CD14-positive monocyte (primary cell): ENCODE measurements around the gene CREB3L4. TPM values are rescaled to one million over a fixed set of nuclear protein-coding genes. Genes with fewer than 3 reads are reported as not detected.

Experiments used
- DNase-seq, 3 donors: peaks; one replicate each; pipeline ENCODE4 v3.0.0-alpha.2; 2011 to 2022
- H2AFZ ChIP-seq: 2 replicates; pipeline ENCODE4 v1.6.0; 2012; ENCODE audit warnings: mild to moderate bottlenecking, low read depth, low read length, inconsistent platforms; ENCODE audit not compliant: insufficient read depth, poor library complexity, severe bottlenecking
- H3K27ac ChIP-seq, 2 donors: 1 replicate in 1 of 2; 2 replicates in 1 of 2; pipeline ENCODE4 v1.5.1; 2012 to 2013; ENCODE audit warnings: low read length in 2 of 2, control low read depth in 1 of 2, inconsistent platforms in 1 of 2, low read depth in 1 of 2, mild to moderate bottlenecking in 1 of 2
- H3K27me3 ChIP-seq, 2 donors: one replicate each; pipeline versions ENCODE4 v1.6.0 to v1.6.1; 2011 to 2013; ENCODE audit warnings: low read length in 2 of 2; ENCODE audit not compliant: control insufficient read depth in 2 of 2, insufficient read depth in 2 of 2
- H3K36me3 ChIP-seq, 2 donors: replicated peaks in 1 of 2; 1 replicate in 1 of 2; 2 replicates in 1 of 2; pipeline versions ENCODE4 v1.5.1 to v1.6.1; 2012 to 2013; ENCODE audit warnings: low read length in 2 of 2, control low read depth in 1 of 2, inconsistent platforms in 1 of 2, mild to moderate bottlenecking in 1 of 2; ENCODE audit not compliant: insufficient read depth in 2 of 2, control insufficient read depth in 1 of 2
- H3K4me1 ChIP-seq, 2 donors: 1 replicate in 1 of 2; 2 replicates in 1 of 2; pipeline versions ENCODE4 v1.5.1 to v1.6.1; 2012 to 2013; ENCODE audit warnings: low read length in 2 of 2, control low read depth in 1 of 2, inconsistent platforms in 1 of 2, mild to moderate bottlenecking in 1 of 2, moderate library complexity in 1 of 2; ENCODE audit not compliant: insufficient read depth in 2 of 2, control insufficient read depth in 1 of 2
- H3K4me2 ChIP-seq: replicated peaks from 2 replicates; pipeline ENCODE3; 2012; ENCODE audit warnings: low read length, moderate library complexity, mild to moderate bottlenecking; ENCODE audit not compliant: poor library complexity, severe bottlenecking; ENCODE audit errors: extremely low read depth
- H3K4me3 ChIP-seq, 3 experiments: fragments of 200-600 bp in 1 of 3; sonication (generic) in 1 of 3; replicated peaks in 1 of 3; 1 replicate in 2 of 3; 2 replicates in 1 of 3; pipeline ENCODE4 v1.5.1; 2011 to 2013; ENCODE audit warnings: low read length in 3 of 3, mild to moderate bottlenecking in 3 of 3, control low read depth in 2 of 3, low read depth in 2 of 3, inconsistent platforms in 1 of 3, moderate library complexity in 1 of 3
- H3K79me2 ChIP-seq: 2 replicates; pipeline ENCODE4 v1.6.0; 2012; ENCODE audit warnings: mild to moderate bottlenecking, control low read depth, inconsistent platforms, low read length, moderate library complexity; ENCODE audit not compliant: insufficient read depth
- H3K9ac ChIP-seq: 2 replicates; pipeline ENCODE4 v1.6.0; 2017; ENCODE audit warnings: low read length, mild to moderate bottlenecking; ENCODE audit not compliant: insufficient read depth, poor library complexity, severe bottlenecking
- H3K9me3 ChIP-seq, 2 donors: replicated peaks in 1 of 2; 1 replicate in 1 of 2; 2 replicates in 1 of 2; pipeline versions ENCODE4 v1.5.1 to v1.6.1; 2012 to 2013; ENCODE audit warnings: low read length in 2 of 2, control low read depth in 1 of 2; ENCODE audit not compliant: control insufficient read depth in 1 of 2, insufficient read depth in 1 of 2
- H4K20me1 ChIP-seq: 2 replicates; pipeline ENCODE4 v1.6.0; 2012; ENCODE audit warnings: mild to moderate bottlenecking, low read length, control low read depth, moderate library complexity; ENCODE audit not compliant: insufficient read depth
- H3K27ac Mint-ChIP-seq, 7 donors: one replicate each; pipeline ENCODE4 v1.8.0; 2020; ENCODE audit warnings: mild to moderate bottlenecking in 7 of 7, mixed read lengths in 7 of 7, moderate library complexity in 6 of 7, inconsistent platforms in 2 of 7
- H3K27me3 Mint-ChIP-seq, 3 donors: one replicate each; pipeline ENCODE4 v1.8.0; 2021 to 2022; ENCODE audit warnings: low read depth in 3 of 3, mild to moderate bottlenecking in 3 of 3, mixed read lengths in 3 of 3, moderate library complexity in 3 of 3, inconsistent platforms in 1 of 3
- H3K36me3 Mint-ChIP-seq, 2 donors: one replicate each; pipeline ENCODE4 v1.8.0; 2020; ENCODE audit warnings: mixed read lengths in 2 of 2, inconsistent platforms in 1 of 2, mild to moderate bottlenecking in 1 of 2
- H3K4me1 Mint-ChIP-seq: one replicate; pipeline ENCODE4 v1.8.0; 2020; ENCODE audit warnings: mild to moderate bottlenecking, mixed read lengths
- H3K4me3 Mint-ChIP-seq, 2 donors: one replicate each; pipeline ENCODE4 v1.8.0; 2020; ENCODE audit warnings: mild to moderate bottlenecking in 2 of 2, mixed read lengths in 2 of 2, moderate library complexity in 1 of 2
- H3K9me3 Mint-ChIP-seq, 7 donors: one replicate each; pipeline ENCODE4 v1.8.0; 2020 to 2022; ENCODE audit warnings: mixed read lengths in 7 of 7, mild to moderate bottlenecking in 6 of 7, moderate library complexity in 6 of 7, inconsistent platforms in 2 of 7
- WGBS: methylation state at CpG from one replicate; pipeline ENCODE4 v1.1.5; 2013; ENCODE audit warnings: missing lambda C conversion rate; ENCODE audit not compliant: insufficient coverage; 5-methylcytosine and 5-hydroxymethylcytosine counted together
- intact Hi-C, 2 donors: fragments of 100-400 bp; cut with micrococcal nuclease; formaldehyde crosslinking; loops; one replicate each; pipeline versions ENCODE4 v1.15.0 to v1.15.1; 2023
- polyA plus RNA-seq, 3 donors: library from polyadenylated mRNA; depleted of rRNA in 1 of 3; unstranded in 2 of 3; stranded (reverse) in 1 of 3; fragments of 300-500 nt in 2 of 3; fragments of >200 nt in 1 of 3; fragmentation: Illumina TruSeq in 2 of 3; gene quantifications; 1 replicate in 2 of 3; 2 replicates in 1 of 3; pipeline ENCODE4 v1.2.3, GENCODE V29; 2012 to 2021
- TF ChIP-seq, protein P1 (sequence below): fragments of 200-600 bp; IDR thresholded peaks from one replicate; pipeline ENCODE4 v1.8.0; 2022; ENCODE audit warnings: antibody characterized with exemption, mild to moderate bottlenecking

Gene CREB3L4
- polyA plus RNA-seq, 3 donors, result 5.0 to 7.6 (median 6.8) TPM

- 92% methylated on average over 2 of the region's 3 CpGs for WGBS
- Mint-ChIP-seq H3K27ac (no peak overlapping the region), H3K4me1 (no peaks in the 10 kb centered on the region), H3K4me3 (no peak overlapping the region), H3K27me3 (peaks cover 0 to 4% (median 4%) of the 10 kb centered on the region in 3 donors), H3K9me3 (peaks cover 0 to 3% (median 0%) of the 10 kb centered on the region in 7 donors), H3K36me3 (no peaks in the 10 kb centered on the region)
- no peak overlapping the region for H3K4me2 ChIP-seq
- no peaks in the 10 kb centered on the region for H3K4me1 ChIP-seq
- no peaks in the 10 kb centered on the region for H3K36me3 ChIP-seq
- H2AFZ ChIP-seq, result no peak overlapping the region
- no peaks in the 10 kb centered on the region for H3K27me3 ChIP-seq
- no peaks in the 10 kb centered on the region for H3K79me2 ChIP-seq
- no peaks in the 10 kb centered on the region for H3K9me3 ChIP-seq
- TF ChIP-seq, protein P1, sequence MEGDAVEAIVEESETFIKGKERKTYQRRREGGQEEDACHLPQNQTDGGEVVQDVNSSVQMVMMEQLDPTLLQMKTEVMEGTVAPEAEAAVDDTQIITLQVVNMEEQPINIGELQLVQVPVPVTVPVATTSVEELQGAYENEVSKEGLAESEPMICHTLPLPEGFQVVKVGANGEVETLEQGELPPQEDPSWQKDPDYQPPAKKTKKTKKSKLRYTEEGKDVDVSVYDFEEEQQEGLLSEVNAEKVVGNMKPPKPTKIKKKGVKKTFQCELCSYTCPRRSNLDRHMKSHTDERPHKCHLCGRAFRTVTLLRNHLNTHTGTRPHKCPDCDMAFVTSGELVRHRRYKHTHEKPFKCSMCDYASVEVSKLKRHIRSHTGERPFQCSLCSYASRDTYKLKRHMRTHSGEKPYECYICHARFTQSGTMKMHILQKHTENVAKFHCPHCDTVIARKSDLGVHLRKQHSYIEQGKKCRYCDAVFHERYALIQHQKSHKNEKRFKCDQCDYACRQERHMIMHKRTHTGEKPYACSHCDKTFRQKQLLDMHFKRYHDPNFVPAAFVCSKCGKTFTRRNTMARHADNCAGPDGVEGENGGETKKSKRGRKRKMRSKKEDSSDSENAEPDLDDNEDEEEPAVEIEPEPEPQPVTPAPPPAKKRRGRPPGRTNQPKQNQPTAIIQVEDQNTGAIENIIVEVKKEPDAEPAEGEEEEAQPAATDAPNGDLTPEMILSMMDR, result no peak
- no peaks in the 10 kb centered on the region for H4K20me1 ChIP-seq
- H3K27ac ChIP-seq, result no peak overlapping the region
- no peak overlapping the region for H3K9ac ChIP-seq
- no peak overlapping the region for H3K4me3 ChIP-seq
- intact Hi-C loops, result no loop called here
- DNase-seq, result no peak
These were observed 46.6 kb downstream of the CREB3L4 start for GRCh38 chr1:154014154-154014907.

- intact Hi-C loops, result no loop called here
- Histone ChIP-seq H3K4me2 (no peak overlapping the region), H3K36me3 (no peaks in the 10 kb centered on the region), H3K27me3 (no peaks in the 10 kb centered on the region), H3K9me3 (no peaks in the 10 kb centered on the region), H3K4me1 (no peaks in the 10 kb centered on the region), H2AFZ (no peak overlapping the region), H4K20me1 (no peaks in the 10 kb centered on the region), H3K9ac (no peak overlapping the region), H3K79me2 (no peaks in the 10 kb centered on the region), H3K27ac (no peak overlapping the region), H3K4me3 (no peak overlapping the region)
- no peak overlapping the region for H3K4me3 Mint-ChIP-seq
- WGBS, result 100% methylated on average over 2 of the region's 4 CpGs
- H3K27ac Mint-ChIP-seq, result no peak overlapping the region
- H3K27me3 Mint-ChIP-seq, result peaks cover 0 to 6% (median 4%) of the 10 kb centered on the region in 3 donors
- TF ChIP-seq, protein P1, result no peak
- peaks cover 0 to 2% (median 0%) of the 10 kb centered on the region in 7 donors for H3K9me3 Mint-ChIP-seq
- H3K36me3 Mint-ChIP-seq, result no peaks in the 10 kb centered on the region
- DNase-seq, result no peak
- no peaks in the 10 kb centered on the region for H3K4me1 Mint-ChIP-seq
These were observed 51.6 kb downstream of the CREB3L4 start for GRCh38 chr1:154019269-154019668.
